ENCODE measurements around the gene KLF6. TPM values are rescaled to one million over a fixed set of nuclear protein-coding genes. Genes with fewer than 3 reads are reported as not detected.

KLF6 gene
- total RNA-seq, 4 donors from 2014 or later = 185 to 404 (median 276) TPM

GRCh38 chr10:3822541-3823330 is 37.7 kb upstream of the KLF6 start:
- no peak for TF ChIP-seq CTCF (IDR thresholded peaks at IDR 0.05)
- no peak for DNase-seq (ENCODE audit: low spot score)
- ATAC-seq (ENCODE audit: low FRiP score) = no peak

GRCh38 chr10:3820255-3820654 is 35.2 kb upstream of the KLF6 start:
- no peak for TF ChIP-seq CTCF (IDR thresholded peaks at IDR 0.05)
- ATAC-seq (ENCODE audit: low FRiP score) (no peak), DNase-seq (ENCODE audit: low spot score) (no peak)

GRCh38 chr10:3816995-3817394 is 32.0 kb upstream of the KLF6 start:
- no peak for ATAC-seq (ENCODE audit: low FRiP score)
- TF ChIP-seq CTCF (IDR thresholded peaks at IDR 0.05) = no peak
- no peak for DNase-seq (ENCODE audit: low spot score)

- DNase-seq (ENCODE audit: low spot score) (no peak), ATAC-seq (ENCODE audit: low FRiP score) (no peak)
- no peak for TF ChIP-seq CTCF (IDR thresholded peaks at IDR 0.05)
Observed at GRCh38 chr10:3814838-3815220, 29.8 kb upstream of the KLF6 start.

- no peak for TF ChIP-seq CTCF (IDR thresholded peaks at IDR 0.05)
- no peak for ATAC-seq (ENCODE audit: low FRiP score)
- no peak for DNase-seq (ENCODE audit: low spot score)
Observed at GRCh38 chr10:3813986-3814837, 29.2 kb upstream of the KLF6 start.

GRCh38 chr10:3813267-3813666 is 28.3 kb upstream of the KLF6 start:
- ATAC-seq (ENCODE audit: low FRiP score) (no peak), DNase-seq (ENCODE audit: low spot score) (no peak)
- no peak for TF ChIP-seq CTCF (IDR thresholded peaks at IDR 0.05)
